Measurements from ENCODE around the gene ACER3. TPM values are rescaled to one million over a fixed set of nuclear protein-coding genes. Genes with fewer than 3 reads are reported as not detected.
A peak's percentile ranks its signal among the peaks of the same experiment; 100 is the strongest.
"Not testable (repeated sequence)": the region's sequence is repeated elsewhere in the genome, so short reads cannot be mapped to it uniquely, and the experiment has no call there.

ACER3 gene
- total RNA-seq: 19.0 TPM
- polyA plus RNA-seq: 4.5 TPM

DNA sequence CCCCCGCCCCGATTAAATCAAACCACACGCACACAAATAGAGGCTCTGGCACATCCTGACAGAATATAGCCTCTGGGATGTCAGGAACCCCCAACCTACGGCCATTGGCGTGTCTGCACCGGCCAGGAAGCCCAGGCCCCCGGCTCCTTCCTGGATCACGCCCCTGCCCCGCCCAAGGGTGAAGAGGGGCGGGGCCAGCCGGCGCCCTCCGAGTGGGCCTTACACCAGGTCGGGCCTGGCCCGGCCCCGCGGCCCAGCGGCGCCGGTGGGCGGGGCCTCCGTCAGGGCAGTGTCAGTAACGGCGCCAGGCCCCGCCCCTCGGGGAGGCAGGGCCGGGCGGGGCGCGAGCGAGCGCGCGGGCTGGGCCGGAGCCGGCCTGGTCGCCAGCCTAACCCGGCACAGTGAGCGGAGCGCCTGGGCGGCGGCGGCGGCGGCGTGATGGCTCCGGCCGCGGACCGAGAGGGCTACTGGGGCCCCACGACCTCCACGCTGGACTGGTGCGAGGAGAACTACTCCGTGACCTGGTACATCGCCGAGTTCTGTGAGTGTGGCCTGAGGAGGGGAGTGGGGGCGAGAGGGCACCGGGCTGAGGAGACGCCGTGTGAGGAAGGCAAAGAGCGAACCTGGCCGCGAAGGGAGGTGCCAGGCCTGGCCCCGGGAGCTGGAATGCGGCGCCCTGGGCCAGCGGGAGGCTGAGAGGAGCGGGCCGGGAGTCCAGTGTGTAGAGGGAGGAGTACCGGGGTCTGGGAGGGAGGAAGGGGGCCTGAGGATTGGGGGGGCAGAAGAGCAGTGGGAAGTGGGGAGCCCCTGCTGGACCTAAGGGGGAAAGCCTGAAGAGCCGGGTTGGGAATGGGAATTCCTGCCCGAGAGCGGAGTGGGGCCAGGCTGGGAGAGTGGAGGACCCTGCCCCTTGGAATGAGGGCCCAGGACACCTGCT is at the start of gene ACER3:
ACER3 (plus strand) TSS at position 380 of the 937 bp plus-strand sequence; CDS start at position 439, 59 bp downstream.
- Histone ChIP-seq H3K4me1 (ENCODE audit: insufficient read depth) (no peaks in the 10 kb centered on the region), H3K27ac (ENCODE audit: low read depth) (peak within 1 kb of the TSS; percentile 68), H3K4me3 (ENCODE audit: low read depth, low read length) (peak within 1 kb of the TSS; percentile 53), H3K36me3 (ENCODE audit: insufficient read depth) (no peaks in the 10 kb centered on the region)
- WGBS: 1% methylated on average over 73 of the region's 73 CpGs
- peak; percentile 23 for DNase-seq (ENCODE audit: extremely low spot score)

GRCh38 chr11:76811259-76811658 is 49.5 kb upstream of the ACER3 start:
- H3K4me1 ChIP-seq (ENCODE audit: insufficient read depth): no peaks in the 10 kb centered on the region
- no peak overlapping the region for H3K27ac ChIP-seq (ENCODE audit: low read depth)
- 98% methylated on average over 4 of the region's 4 CpGs for WGBS
- no peaks in the 10 kb centered on the region for H3K36me3 ChIP-seq (ENCODE audit: insufficient read depth)
- DNase-seq (ENCODE audit: extremely low spot score): no peak
- no peak overlapping the region for H3K4me3 ChIP-seq (ENCODE audit: low read depth, low read length)

DNA sequence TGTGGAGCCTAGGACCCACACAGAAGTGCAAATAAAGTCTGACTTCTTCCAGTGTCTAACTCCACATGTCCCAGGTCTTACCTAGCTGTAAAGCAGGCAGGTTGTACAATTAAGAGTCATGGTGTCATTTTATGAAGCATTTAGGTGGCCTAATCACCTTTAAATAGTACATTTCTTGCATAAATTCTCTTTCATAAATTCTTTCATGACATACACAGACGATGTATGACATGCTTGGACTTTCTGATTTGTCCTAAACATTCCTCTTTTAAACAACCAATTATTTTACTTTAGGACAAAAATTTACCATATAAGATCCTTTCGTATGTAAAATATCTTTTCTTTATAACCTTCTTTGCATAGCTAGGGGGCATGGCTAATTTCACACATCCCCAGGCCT is 46.3 kb upstream of the ACER3 start:
- 92% methylated on average over 2 of the region's 2 CpGs for WGBS
- no peaks in the 10 kb centered on the region for H3K4me1 ChIP-seq (ENCODE audit: insufficient read depth)
- H3K36me3 ChIP-seq (ENCODE audit: insufficient read depth): no peaks in the 10 kb centered on the region
- H3K4me3 ChIP-seq (ENCODE audit: low read depth, low read length): no peak overlapping the region
- DNase-seq (ENCODE audit: extremely low spot score): no peak
- no peak overlapping the region for H3K27ac ChIP-seq (ENCODE audit: low read depth)

DNA sequence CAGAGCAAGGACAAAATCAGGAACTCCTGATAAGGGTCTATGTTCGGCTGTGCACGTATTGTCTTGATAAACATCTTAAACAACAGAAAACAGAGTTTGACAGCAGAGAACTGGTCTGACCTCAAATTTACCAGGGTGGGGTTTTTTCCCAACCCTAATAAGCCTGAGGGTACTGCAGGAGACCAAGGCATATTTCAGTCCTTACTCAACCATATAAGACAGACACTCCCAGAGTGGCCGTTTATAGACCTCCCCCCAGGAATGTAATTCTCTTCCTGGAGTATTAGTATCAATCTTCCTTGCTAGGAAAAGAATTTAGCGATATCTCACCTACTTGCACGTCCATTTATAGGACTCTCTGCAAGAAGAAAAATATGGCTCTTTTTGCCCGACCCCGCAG is 45.0 kb upstream of the ACER3 start:
- WGBS: 93% methylated on average over 7 of the region's 7 CpGs
- H3K4me1 ChIP-seq (ENCODE audit: insufficient read depth); H3K4me3 ChIP-seq (ENCODE audit: low read depth, low read length); DNase-seq (ENCODE audit: extremely low spot score); H3K36me3 ChIP-seq (ENCODE audit: insufficient read depth); H3K27ac ChIP-seq (ENCODE audit: low read depth): not testable (repeated sequence)

DNA sequence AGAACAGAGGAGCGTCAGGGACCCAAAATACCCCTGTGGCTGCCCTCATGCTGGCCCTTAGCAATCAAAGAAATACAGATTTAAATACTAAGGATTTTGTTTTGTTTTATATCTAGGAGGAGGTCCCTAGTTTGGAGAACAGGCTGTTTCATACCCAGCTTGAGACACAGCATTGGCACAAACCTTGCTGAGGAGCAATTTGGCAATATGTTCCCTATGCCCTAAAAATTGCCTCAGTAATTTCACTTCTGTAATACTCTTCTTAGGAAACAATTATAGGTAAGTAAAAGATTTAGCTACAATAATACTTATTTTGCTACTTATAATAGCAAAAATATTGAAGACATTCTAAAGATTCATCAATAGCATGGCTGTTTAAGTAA is 40.5 kb upstream of the ACER3 start:
- Histone ChIP-seq H3K4me3 (ENCODE audit: low read depth, low read length) (no peak overlapping the region), H3K36me3 (ENCODE audit: insufficient read depth) (no peaks in the 10 kb centered on the region), H3K27ac (ENCODE audit: low read depth) (no peak overlapping the region), H3K4me1 (ENCODE audit: insufficient read depth) (no peaks in the 10 kb centered on the region)
- 89% methylated on average over 1 of the region's 1 CpG for WGBS
- DNase-seq (ENCODE audit: extremely low spot score): no peak

GRCh38 chr11:76821396-76821795 is 39.3 kb upstream of the ACER3 start:
- not testable (repeated sequence) for H3K4me3 ChIP-seq (ENCODE audit: low read depth, low read length); H3K27ac ChIP-seq (ENCODE audit: low read depth); H3K36me3 ChIP-seq (ENCODE audit: insufficient read depth); DNase-seq (ENCODE audit: extremely low spot score); H3K4me1 ChIP-seq (ENCODE audit: insufficient read depth)
- 95% methylated on average over 29 of the region's 29 CpGs for WGBS

DNA sequence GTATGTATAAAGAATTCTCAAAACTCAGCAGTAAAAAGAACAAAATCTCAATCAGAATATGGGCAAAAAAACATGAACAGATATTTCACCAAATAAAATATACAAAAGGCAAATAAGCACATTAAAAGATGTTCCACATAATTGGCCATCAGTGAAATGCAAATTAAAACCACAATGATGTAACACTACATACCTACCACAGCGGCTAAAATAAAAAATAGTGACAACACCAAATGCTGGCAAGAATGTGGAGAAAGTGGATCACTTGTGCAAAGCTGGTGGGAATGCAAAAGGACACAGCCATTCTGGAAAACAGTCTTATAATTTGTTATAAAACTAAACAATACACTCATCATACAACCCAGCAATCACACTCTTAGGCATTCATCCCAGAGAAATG is 38.3 kb upstream of the ACER3 start:
- no peaks in the 10 kb centered on the region for H3K4me1 ChIP-seq (ENCODE audit: insufficient read depth)
- H3K4me3 ChIP-seq (ENCODE audit: low read depth, low read length): no peak overlapping the region
- DNase-seq (ENCODE audit: extremely low spot score): no peak
- no peaks in the 10 kb centered on the region for H3K36me3 ChIP-seq (ENCODE audit: insufficient read depth)
- 89% methylated on average over 1 of the region's 1 CpG for WGBS
- H3K27ac ChIP-seq (ENCODE audit: low read depth): no peak overlapping the region

- Histone ChIP-seq H3K36me3 (ENCODE audit: insufficient read depth) (no peaks in the 10 kb centered on the region), H3K27ac (ENCODE audit: low read depth) (no peak overlapping the region), H3K4me1 (ENCODE audit: insufficient read depth) (no peaks in the 10 kb centered on the region), H3K4me3 (ENCODE audit: low read depth, low read length) (no peak overlapping the region)
- 57% methylated on average over 9 of the region's 9 CpGs for WGBS
- no peak for DNase-seq (ENCODE audit: extremely low spot score)
Observed at GRCh38 chr11:76823481-76824028, 37.2 kb upstream of the ACER3 start.

GRCh38 chr11:76824083-76824939 is 36.4 kb upstream of the ACER3 start:
- DNase-seq (ENCODE audit: extremely low spot score): no peak
- H3K27ac ChIP-seq (ENCODE audit: low read depth): no peak overlapping the region
- H3K4me3 ChIP-seq (ENCODE audit: low read depth, low read length): no peak overlapping the region
- 79% methylated on average over 9 of the region's 9 CpGs for WGBS
- no peaks in the 10 kb centered on the region for H3K4me1 ChIP-seq (ENCODE audit: insufficient read depth)
- H3K36me3 ChIP-seq (ENCODE audit: insufficient read depth): no peaks in the 10 kb centered on the region

DNA sequence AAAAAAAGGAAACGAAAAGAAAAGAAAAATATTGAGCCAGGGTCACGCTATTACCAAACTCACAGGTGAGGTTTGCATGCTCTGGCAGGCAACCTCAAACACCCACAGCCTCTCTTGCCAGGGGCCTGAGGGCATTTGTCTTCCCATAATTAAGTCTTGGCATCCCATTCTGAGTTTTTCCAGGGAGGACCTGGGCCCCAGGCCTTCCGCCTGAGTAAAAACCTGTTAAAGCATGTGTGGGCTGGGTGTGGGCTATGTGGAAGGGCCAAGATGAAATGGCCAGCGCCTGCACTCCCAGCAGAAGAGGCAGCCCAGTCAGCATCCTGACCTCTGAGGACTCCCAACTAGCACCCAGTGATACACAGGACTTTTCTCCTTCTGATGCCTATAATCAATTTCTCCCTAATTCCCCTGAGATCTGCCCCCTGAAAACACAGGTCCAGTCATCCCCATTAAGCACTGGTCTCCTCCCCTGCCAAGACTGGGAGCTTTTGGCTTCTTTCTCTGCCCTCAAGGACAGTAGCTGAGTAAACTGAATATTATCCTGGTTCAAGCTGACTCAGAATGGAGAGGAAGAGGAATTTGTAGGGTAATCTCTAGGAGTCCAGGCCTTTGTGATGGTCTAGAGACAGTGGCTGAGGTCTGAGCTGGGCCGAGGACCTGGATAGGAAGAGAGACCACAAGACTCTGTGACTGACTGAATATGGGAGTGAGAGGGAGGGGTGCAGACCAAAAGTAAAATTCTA is 35.6 kb upstream of the ACER3 start:
- no peaks in the 10 kb centered on the region for H3K4me1 ChIP-seq (ENCODE audit: insufficient read depth)
- 81% methylated on average over 5 of the region's 5 CpGs for WGBS
- no peak for DNase-seq (ENCODE audit: extremely low spot score)
- H3K27ac ChIP-seq (ENCODE audit: low read depth): no peak overlapping the region
- no peaks in the 10 kb centered on the region for H3K36me3 ChIP-seq (ENCODE audit: insufficient read depth)
- no peak overlapping the region for H3K4me3 ChIP-seq (ENCODE audit: low read depth, low read length)

DNA sequence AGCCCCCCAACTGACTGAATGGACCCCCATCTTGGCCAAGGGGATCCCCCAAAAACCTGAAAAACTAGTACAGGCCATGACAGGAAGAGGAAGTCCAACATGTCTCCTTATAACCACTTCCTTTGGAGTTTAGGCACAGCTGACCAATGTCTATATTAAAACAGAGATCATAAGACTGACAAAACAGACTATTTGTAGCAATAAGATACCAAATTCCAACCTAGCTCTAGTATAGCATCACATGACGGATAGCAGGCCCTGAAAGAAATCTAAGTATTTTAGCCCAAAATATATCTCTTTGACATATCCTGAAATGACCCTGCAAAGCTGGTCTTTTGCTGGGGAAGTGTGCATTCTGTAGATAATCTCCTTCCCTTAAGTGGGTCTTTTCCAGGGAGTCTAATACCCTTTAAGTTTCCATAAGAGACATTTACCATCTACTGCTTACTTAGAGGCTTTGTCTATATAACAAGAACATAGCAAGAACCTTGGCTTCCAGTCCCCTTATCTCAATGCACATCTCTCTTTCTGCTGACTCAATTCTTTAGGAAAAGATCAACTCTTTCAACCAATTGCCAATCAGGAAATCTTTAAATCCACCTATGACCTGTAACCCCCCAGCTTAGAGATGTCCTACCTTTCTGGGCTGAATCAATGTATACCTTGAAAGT is 34.9 kb upstream of the ACER3 start:
- Histone ChIP-seq H3K27ac (ENCODE audit: low read depth) (no peak overlapping the region), H3K4me3 (ENCODE audit: low read depth, low read length) (no peak overlapping the region), H3K4me1 (ENCODE audit: insufficient read depth) (no peaks in the 10 kb centered on the region), H3K36me3 (ENCODE audit: insufficient read depth) (no peaks in the 10 kb centered on the region)
- WGBS: 86% methylated on average over 1 of the region's 1 CpG
- DNase-seq (ENCODE audit: extremely low spot score): no peak

DNA sequence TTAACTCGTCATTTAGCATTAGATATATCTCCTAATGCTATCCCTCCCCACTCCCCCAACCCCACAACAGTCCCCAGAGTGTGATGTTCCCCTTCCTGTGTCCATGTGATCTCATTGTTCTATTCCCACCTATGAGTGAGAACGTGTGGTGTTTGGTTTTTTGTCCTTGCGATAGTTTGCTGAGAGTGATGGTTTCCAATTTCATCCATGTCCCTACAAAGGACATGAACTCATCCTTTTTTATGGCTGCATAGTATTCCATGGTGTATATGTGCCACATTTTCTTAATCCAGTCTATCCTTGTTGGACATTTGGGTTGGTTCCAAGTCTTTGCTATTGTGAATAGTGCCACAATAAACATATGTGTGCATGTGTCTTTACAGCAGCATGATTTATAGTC is 34.2 kb upstream of the ACER3 start:
- H3K4me1 ChIP-seq (ENCODE audit: insufficient read depth); H3K27ac ChIP-seq (ENCODE audit: low read depth); DNase-seq (ENCODE audit: extremely low spot score); H3K4me3 ChIP-seq (ENCODE audit: low read depth, low read length); H3K36me3 ChIP-seq (ENCODE audit: insufficient read depth): not testable (repeated sequence)
- WGBS: 93% methylated on average over 3 of the region's 3 CpGs

- not testable (repeated sequence) for H3K27ac ChIP-seq (ENCODE audit: low read depth); H3K36me3 ChIP-seq (ENCODE audit: insufficient read depth); DNase-seq (ENCODE audit: extremely low spot score); H3K4me3 ChIP-seq (ENCODE audit: low read depth, low read length); H3K4me1 ChIP-seq (ENCODE audit: insufficient read depth)
Observed at GRCh38 chr11:76827005-76827404, 33.7 kb upstream of the ACER3 start.
